ENCODE results near the gene GPD1. TPM values are rescaled to one million over a fixed set of nuclear protein-coding genes. Genes with fewer than 3 reads are reported as not detected.

Gene GPD1
- total RNA-seq, 1 experiment from 2014 or later: 0.37 TPM

- TF ChIP-seq CTCF (IDR thresholded peaks at IDR 0.05; ENCODE audit: unreplicated experiment): no peak
- Mint-ChIP-seq H3K4me1 (ENCODE audit: insufficient read depth, unreplicated experiment) (peaks cover 23% of the 10 kb centered on the region), H3K36me3 (ENCODE audit: insufficient read depth, unreplicated experiment) (no peaks in the 10 kb centered on the region), H3K9me3 (ENCODE audit: unreplicated experiment) (no peaks in the 10 kb centered on the region), H3K4me3 (ENCODE audit: unreplicated experiment) (no peak overlapping the region), H3K27ac (ENCODE audit: low read depth, unreplicated experiment) (no peak overlapping the region), H3K27me3 (ENCODE audit: insufficient read depth, unreplicated experiment) (peaks cover 14% of the 10 kb centered on the region)
- BruUV-seq (replicated peaks): no TSS peak
- ChIA-PET POLR2A (interaction anchor here (1.0 to 1.1 kb wide), 2 partner anchors 10 to 77 kb away, joined by 3 to 4 read pairs; no protein-coding TSS in a partner anchor), CTCF (interaction anchor here (0.6 to 2.3 kb wide), 6 partner anchors 11 to 94 kb away, joined by 3 to 9 read pairs (median 3); no protein-coding TSS in a partner anchor)
- no peak for DNase-seq (ENCODE audit: unreplicated experiment)
- intact Hi-C loops (cut with micrococcal nuclease): loop anchor here (5.0 kb wide), 1 partner anchor 282 kb away; no protein-coding TSS in a partner anchor
Observed at GRCh38 chr12:50059440-50060119, 44.2 kb upstream of the GPD1 start.

- BruUV-seq (replicated peaks): no TSS peak
- Mint-ChIP-seq H3K9me3 (ENCODE audit: unreplicated experiment) (no peaks in the 10 kb centered on the region), H3K36me3 (ENCODE audit: insufficient read depth, unreplicated experiment) (no peaks in the 10 kb centered on the region), H3K4me3 (ENCODE audit: unreplicated experiment) (no peak overlapping the region), H3K4me1 (ENCODE audit: insufficient read depth, unreplicated experiment) (peaks cover 23% of the 10 kb centered on the region), H3K27me3 (ENCODE audit: insufficient read depth, unreplicated experiment) (peaks cover 14% of the 10 kb centered on the region), H3K27ac (ENCODE audit: low read depth, unreplicated experiment) (no peak overlapping the region)
- intact Hi-C loops (cut with micrococcal nuclease): no loop called here
- TF ChIP-seq CTCF (IDR thresholded peaks at IDR 0.05; ENCODE audit: unreplicated experiment): no peak
- DNase-seq (ENCODE audit: unreplicated experiment): no peak
- ChIA-PET POLR2A (interaction anchor here (1.1 to 1.6 kb wide), 2 partner anchors 10 to 34 kb away, joined by 3 to 4 read pairs; no protein-coding TSS in a partner anchor), CTCF (interaction anchor here (0.6 to 2.3 kb wide), 4 partner anchors 21 to 94 kb away, joined by 3 to 9 read pairs (median 3); no protein-coding TSS in a partner anchor)
Observed at GRCh38 chr12:50060120-50060468, 43.7 kb upstream of the GPD1 start.

GRCh38 chr12:50061171-50061570, 42.6 kb upstream of the GPD1 start:
- no peak overlapping the region for H3K27ac Mint-ChIP-seq (ENCODE audit: low read depth, unreplicated experiment)
- ChIA-PET POLR2A (interaction anchor here (1.6 kb wide), 1 partner anchor 35 kb away, joined by 3 read pairs; no protein-coding TSS in a partner anchor), CTCF (interaction anchor here (0.6 to 2.3 kb wide), 6 partner anchors 8 to 1975 kb away, joined by 3 to 14 read pairs (median 4); no protein-coding TSS in a partner anchor)
- H3K9me3 Mint-ChIP-seq (ENCODE audit: unreplicated experiment): no peaks in the 10 kb centered on the region
- peaks cover 11% of the 10 kb centered on the region for H3K27me3 Mint-ChIP-seq (ENCODE audit: insufficient read depth, unreplicated experiment)
- H3K4me3 Mint-ChIP-seq (ENCODE audit: unreplicated experiment): no peak overlapping the region
- DNase-seq (ENCODE audit: unreplicated experiment): no peak
- peaks cover 16% of the 10 kb centered on the region for H3K4me1 Mint-ChIP-seq (ENCODE audit: insufficient read depth, unreplicated experiment)
- TF ChIP-seq CTCF (IDR thresholded peaks at IDR 0.05; ENCODE audit: unreplicated experiment): no peak
- H3K36me3 Mint-ChIP-seq (ENCODE audit: insufficient read depth, unreplicated experiment): no peaks in the 10 kb centered on the region
- intact Hi-C loops (cut with micrococcal nuclease): no loop called here
- BruUV-seq (replicated peaks): no TSS peak

- no peaks in the 10 kb centered on the region for H3K9me3 Mint-ChIP-seq (ENCODE audit: unreplicated experiment)
- POLR2A ChIA-PET: no interaction called here
- no TSS peak for BruUV-seq (replicated peaks)
- intact Hi-C loops (cut with micrococcal nuclease): no loop called here
- H3K4me1 Mint-ChIP-seq (ENCODE audit: insufficient read depth, unreplicated experiment): peaks cover 6% of the 10 kb centered on the region
- CTCF ChIA-PET: interaction anchor here (0.6 to 2.3 kb wide), 9 partner anchors 9 to 1975 kb away, joined by 3 to 14 read pairs (median 4); no protein-coding TSS in a partner anchor
- H3K27me3 Mint-ChIP-seq (ENCODE audit: insufficient read depth, unreplicated experiment): peaks cover 1% of the 10 kb centered on the region
- H3K4me3 Mint-ChIP-seq (ENCODE audit: unreplicated experiment): no peak overlapping the region
- H3K27ac Mint-ChIP-seq (ENCODE audit: low read depth, unreplicated experiment): no peak overlapping the region
- no peak for DNase-seq (ENCODE audit: unreplicated experiment)
- H3K36me3 Mint-ChIP-seq (ENCODE audit: insufficient read depth, unreplicated experiment): no peaks in the 10 kb centered on the region
- no peak for TF ChIP-seq CTCF (IDR thresholded peaks at IDR 0.05; ENCODE audit: unreplicated experiment)
Observed at GRCh38 chr12:50061946-50062686, 41.7 kb upstream of the GPD1 start.

All from MCF 10A (cell line).